ENCODE results near the gene EXOC6.
"Not testable (repeated sequence)": the region's sequence is repeated elsewhere in the genome, so short reads cannot be mapped to it uniquely, and the experiment has no call there.

The EXOC6 gene

DNA sequence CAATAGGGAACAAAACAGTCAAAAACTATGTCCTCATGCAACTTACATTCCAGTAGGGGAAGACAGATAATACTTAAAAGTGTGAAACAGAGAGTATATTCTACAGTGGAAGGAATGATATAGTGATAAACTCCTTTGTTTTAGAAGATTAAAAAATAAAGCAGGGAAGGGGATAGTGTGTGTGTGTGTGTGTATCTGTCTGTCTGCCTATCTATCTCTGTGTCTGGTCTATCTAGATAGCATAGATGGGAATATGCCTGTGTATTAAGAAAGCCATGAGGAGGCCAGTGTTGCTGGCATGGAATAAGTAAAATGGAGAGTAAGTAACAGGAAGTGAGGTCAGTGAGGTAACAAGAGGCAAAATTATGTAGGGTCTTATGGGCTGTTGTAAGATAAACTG is 42.2 kb downstream of the EXOC6 start:
- DNase-seq = no peak

DNA sequence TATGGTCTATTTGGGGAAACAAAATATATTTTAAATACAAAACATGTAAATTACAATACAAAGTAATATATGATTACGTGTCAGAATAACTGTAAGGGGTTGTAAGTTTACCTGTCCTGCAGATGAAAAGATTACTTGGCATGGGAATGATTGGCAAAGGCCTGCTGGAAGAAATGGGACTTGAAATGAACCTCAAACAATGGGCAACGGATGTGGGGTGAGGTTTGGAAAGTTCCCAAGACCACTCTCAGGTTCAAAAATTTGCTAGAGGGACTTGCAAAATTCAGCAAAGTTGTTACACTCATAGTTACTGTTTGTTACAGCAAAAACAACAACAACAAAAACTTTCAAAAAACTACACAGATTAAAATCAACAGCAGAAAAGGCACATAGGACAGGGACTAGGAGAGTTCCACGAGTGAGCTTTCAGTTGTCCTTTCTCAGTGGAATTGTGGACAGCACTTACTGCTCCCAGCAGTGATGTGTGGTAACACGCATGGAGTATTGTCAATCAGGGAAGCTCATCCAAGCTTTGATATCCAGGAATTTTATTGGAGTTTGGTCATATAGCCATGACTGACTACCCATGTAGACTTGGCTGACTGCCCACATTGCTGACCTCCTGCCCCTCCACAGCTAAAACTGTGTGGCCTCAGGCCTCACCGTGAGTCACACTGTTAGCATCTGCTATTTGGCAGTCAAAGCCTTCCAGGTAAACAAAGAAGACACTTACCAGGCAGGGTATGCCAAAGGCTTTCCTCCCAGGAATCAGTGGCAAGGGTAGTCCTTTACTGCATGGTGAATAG is 43.8 kb downstream of the EXOC6 start:
- DNase-seq = no peak

DNA sequence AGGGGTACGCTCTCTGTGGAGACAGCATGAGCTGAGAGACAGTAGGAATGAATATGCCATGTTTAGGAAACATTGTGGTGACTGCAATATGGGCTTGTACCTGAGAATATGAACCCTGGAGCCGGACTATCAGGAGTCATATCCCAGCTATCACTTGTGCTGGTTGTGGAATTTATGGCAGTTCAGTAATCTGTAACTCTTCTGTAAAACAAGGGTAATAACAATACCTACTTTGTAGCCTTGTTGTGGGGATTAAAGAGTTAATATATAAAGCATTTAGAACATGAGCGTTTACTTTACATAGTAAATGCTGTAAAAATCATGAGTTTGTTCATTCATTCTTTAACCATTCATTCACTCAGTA is 44.4 kb downstream of the EXOC6 start:
- DNase-seq = no peak

DNA sequence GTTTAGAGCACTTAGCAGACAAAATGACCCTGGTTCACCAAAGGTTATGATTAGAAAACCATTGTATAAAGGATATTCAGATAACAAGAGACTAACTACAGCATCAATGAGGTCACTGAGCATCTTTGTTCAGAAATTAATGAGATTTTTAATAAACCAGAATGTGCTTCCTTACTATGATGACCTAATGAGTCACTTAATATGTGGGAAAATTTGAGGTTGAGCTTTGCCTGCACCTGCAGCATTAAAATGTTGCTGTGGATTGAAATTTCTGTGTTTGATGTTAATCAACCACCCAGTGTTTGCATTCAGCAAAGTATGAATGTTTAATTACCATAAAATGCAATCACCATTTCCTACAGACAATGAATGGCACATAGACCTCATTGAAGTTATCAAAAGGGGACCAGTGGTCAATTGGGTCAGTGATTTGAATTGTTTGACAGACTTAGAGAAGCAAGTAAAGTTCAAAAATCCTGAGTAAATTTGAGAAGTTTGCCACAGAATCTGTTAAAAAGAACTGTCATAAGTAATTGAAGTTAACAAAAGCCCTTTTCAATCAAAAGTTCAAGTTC is 45.8 kb downstream of the EXOC6 start:
- DNase-seq = no peak

DNA sequence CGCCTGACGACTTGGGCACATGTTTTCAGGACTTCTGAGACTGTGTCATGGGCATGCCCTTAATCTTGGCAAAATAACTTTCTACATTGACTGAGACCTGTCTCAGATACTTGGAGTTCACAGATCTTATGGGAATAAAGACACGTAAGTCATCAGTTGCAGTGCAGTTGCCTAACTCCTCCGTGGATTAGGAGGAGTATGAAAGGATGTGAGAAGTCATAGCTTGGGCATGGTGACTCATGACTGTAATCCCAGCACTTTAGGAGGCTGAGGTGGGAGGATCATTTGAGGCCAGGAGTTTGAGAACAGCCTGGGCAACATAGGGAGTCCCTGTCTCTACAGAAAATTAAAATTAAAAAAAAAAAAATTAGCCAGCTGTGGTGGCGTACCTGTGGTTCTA is 49.6 kb downstream of the EXOC6 start:
- no peak for DNase-seq

DNA sequence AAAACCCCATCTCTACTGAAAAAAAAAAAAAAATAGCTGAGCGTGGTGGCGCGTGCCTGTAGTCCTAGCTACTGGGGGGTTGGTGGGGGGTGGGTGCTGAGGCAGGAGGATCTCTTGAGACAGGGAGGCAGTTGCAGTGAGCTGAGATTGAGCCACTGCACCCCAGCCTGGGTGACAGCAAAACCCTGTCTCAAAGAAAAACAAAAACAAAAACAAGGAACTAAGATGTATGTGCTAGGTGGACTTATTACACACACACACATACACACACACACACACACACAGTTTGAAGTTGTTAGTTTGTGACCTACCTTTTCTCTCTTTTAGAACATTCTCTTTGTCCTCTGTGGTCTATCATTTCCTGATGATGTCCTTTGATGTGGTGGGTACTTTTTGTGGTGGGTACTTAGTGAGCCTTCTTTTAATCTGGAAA is 53.5 kb downstream of the EXOC6 start:
- no peak for DNase-seq

DNA sequence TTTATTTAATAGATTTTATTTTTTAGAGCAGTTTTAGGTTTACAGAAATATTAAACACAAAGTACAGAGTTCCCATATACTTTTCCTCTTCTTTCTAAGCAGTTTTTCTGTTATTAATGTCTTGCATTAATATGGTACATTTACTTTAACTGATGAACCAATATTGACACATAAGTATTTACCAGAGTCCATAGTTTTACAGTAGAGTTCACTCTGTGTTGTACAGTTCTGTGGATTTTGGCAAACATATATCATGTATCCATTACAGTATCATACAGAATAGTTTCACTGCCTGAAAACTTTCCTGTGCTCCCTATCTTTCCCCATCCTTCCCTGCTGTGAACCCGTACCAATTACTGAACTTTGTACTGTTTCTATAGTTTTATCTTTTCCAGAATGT is 55.3 kb downstream of the EXOC6 start:
- no peak for DNase-seq

DNA sequence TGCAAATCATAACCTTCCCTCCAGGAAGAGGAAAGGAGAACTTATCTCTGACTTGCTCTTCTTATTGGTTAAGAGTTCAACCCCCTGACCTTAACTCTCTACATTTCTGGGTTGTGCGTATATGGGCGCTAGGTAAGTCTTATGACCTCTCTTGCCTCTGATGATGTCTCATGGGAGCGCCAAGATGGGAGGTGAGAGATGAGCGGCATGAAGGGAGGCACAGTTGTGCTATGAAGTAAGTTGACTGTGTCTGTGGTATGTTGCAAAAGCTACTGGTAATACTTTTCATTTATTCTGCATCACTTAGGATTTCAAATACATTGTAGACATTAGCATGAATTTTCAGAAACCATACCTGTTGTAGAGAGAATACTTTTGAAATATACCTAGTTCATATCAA is 59.0 kb downstream of the EXOC6 start:
- no peak for DNase-seq

DNA sequence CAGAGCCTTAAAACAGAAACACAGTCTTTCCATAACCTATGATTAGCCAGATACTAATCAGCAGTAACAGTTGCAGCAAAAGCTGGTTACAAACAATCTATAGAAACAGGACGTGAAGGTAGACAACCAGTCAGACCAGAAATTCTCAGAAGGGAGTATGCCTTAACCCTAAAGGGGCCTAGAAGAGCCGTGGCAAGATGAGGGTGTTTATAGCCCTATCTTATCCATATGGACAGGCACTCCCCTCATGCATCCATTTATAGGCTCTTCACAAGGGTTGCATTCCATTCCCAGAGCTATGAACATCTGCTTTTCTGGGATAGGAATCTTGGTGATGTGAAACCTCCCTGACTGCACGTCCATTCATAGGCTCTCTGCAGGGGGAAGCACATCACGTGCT is 64.3 kb downstream of the EXOC6 start:
- DNase-seq = not testable (repeated sequence)

DNA sequence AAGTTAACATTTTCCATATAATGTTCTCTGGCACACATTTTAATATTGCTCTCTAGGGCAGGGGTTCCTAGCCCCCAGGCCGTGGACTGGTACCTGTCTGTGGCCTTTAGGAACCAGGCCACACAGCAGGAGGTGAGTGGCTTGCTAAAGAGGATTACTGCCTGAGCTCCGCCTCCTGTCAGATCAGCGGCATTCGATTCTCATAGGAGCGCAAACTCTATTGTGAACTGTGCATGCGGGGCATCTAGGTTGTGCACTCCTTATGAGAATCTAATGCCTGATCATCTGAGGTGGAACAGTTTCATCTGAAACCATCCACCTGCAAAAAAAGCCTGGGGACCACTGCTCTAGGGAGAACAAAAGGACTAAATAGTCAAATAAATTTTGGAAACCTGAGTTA is 65.7 kb downstream of the EXOC6 start:
- DNase-seq = no peak

DNA sequence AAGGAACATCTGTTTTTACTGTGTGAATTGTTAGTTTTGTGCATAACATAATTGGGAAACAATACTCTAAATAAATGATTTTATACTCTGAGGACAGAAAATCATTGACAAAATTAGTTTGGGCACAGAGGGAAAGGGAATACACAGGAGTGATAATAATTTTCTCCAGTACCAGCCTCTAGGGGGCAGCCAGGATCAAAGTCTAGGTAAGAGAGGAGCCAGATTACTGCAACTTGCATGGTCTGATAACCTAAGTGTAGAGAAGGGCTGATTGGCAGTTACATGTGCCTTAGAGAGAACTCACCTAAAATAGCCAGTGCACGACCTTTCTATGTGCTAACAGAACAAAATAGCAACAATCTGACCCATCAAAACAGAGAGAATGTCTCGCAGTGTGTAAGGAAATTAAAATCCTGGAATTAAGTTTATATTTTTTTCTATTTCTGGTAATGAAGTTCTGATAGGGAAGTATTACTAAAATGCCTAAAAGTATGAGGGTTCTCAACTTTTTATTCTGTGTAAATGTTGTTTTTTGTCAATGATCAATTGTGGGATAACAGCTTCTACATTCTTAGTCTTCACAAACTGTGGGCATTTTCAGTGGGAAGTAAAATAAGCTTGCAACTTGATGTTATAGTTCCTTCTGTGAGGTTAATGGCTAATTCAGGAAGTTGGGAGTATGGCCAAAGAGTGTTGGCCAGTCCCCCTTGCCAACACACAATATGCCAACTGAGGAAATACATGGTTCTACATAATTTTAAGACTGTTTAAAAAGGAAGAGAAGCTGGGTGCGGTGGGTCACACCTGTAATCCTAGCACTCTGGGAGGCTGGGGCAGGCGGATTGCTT is 66.4 kb downstream of the EXOC6 start:
- DNase-seq = peak; percentile 40

DNA sequence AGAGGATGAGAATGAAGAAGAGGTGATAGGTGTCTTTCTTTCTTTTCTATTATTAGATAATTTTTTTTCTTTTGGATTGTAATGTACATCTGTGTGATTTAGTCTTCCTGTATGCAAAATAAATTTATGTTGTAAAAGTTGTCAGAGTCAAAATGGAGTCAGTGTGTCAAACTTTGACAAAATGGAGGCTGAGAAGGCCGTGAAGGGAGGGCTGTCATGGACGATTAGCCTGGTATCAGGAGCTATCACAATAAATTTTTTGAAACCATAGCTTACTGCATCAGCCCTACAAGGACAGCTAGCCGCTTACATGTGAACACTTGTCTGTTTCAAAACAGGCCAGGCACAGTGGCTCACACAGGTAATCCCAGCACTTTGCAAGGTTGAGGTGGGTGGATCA is 67.6 kb downstream of the EXOC6 start:
- DNase-seq = no peak

DNA sequence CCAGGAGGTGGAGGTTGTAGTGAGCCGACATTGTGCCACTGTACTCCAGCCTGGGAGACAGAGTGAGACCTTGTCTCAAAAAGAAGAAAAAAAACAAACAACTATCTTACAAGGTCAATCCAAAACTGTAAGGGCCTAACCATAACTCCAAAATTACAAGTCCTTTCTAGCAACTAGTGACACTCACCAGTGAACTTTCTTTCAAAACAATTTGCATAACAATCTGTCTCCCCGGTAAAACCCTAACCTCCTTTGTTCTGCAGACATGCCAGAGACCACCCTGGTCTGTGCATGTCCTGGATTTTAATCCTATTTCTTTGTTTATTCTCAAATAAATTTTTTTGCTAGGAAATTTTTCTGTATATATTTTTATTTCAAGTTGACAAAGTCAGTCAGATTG is 68.1 kb downstream of the EXOC6 start:
- no peak for DNase-seq

DNA sequence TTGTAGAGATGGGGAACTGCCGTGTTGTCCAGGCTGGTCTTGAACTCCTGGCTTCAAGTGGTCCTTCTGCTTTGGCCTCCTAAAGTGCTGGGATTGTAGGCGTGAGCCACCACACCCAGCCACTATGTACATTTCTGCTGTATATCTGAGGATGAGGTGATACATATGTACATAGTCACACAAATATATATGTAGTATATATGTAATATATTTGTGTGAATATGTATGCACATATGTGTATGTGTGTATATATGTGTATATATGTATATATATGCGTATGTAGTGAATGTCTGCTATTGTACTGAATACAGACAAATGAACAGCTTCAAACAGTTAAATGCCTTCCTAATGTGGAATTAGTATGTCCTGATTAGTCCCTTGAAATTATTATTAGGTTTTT is 70.3 kb downstream of the EXOC6 start:
- no peak for DNase-seq

DNA sequence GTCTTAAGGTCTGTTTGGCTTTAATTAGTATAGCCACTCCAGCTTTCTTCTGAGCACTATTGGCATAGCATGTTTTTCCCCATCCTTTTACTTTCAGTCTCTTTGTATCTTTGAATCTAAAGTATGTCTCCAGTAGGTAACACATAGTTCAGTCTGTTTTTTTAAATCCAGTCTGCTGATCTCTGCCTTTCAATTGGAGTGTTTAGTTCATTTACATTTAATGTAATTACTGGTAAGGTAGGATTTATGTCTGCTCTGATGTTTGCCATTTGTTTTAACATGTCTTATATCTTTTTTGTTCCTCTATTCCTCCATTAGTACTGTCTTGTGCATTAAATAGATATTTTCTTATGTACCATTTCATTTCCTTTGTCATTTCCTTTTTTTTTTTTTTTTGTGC is 72.5 kb downstream of the EXOC6 start:
- no peak for DNase-seq

DNA sequence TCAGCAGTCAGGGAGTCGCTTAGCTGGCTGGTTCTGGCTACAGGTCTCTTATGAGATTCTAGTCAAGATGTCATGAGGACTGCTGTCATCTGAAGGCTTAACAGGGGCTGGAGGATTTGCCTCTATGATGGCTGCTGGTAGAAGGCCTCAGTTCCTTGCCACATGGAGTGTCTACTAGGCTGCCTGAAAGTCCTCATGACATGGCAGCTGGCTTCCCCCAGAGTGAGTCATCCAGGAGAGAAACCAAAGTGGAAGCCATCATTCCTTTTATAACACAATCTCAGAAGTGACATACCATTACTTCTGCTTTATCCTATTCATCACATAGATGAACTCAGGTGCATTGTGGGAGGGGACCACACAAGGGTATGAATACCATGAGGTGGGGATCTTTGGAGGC is 75.1 kb downstream of the EXOC6 start:
- DNase-seq = no peak

DNA sequence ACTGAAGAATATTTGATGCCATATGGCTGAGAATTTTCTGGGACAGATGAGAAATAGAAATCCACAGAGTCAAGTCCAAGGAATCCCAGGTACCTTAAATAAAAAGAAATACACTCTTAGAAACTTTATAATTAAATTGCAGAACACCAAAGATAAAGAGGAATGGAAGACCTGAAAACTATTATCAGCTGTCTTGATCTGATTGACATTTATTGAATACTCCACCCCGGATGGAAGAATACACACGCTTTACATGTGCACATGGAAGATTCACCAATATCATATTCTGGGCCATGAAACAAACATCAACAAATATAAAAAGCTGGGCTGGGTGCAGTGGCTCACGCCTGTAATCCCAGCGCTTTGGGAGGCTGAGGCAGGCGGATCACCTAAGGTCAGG is 81.6 kb downstream of the EXOC6 start:
- no peak for DNase-seq

DNA sequence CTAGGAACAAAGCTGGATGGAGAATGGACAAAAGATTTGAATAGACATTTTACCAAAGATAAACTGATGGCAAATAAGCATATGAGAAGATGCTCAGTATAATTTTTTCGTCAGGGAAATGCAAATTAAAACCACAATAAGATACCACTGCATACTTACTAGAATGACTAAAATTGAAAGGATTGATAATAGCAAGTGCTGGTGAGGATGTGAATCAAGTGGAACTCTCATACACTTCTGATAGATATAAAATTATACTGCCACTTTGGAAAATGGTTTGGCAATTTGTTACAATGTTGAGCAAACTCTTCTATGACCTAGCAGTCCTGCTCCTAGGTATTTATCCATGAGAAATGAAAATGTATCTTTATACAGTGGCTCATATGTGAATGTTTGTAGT is 83.3 kb downstream of the EXOC6 start:
- no peak for DNase-seq

DNA sequence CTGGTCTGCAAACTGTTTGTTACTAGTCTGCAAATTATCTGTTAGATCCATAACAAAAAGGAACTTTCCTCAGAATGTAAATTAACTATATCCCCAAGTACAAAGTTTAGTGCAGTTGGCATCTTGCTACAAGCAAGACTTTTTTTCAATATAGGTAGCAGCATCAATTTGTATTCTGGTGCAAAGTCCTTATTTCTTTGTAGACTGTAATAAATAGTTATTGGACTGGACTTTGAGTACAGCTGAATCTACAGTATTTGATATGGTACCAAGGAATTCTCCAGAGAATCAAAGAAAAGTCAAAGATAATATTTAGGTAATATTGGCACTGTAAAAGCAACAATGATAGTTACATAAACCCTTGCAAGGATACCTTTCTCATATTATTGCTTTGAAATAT is 89.6 kb downstream of the EXOC6 start:
- DNase-seq = no peak

DNA sequence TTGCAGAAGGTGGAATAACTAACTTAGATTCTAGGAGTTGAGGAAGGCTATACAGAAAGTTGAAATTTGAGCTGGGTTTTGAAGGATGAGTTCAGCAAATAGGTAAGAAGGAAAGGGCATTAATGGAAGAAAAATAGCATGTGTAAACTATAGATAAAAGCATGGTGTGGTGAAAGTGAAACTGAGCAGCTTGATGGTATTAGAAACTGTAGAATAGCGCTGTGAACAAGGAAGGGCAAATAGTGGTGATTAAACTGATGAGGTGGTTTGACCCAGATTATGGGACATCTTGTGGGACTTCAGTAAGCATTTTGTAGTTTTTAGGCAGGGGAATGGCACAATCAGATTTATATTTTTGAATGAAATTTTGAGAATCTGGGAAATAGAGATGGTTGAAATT is 90.5 kb downstream of the EXOC6 start:
- DNase-seq = no peak

DNA sequence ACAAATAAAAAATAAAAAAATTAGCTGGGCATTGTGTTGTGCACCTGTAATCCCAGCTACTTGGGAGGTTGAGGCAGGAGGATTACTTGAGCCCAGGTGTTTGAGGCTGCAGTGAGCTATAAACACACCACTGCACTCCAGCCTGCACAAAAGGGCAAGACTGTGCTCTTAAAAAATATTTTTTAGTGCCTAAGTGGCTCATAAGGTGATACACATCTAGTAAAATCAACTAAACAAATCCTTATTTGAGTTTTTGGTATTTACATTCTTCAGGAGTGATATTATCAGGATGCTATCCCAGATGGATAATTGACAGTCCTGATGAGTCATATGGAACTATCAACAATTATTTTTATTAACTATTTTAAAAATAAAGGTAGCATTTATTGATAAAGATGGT is 93.9 kb downstream of the EXOC6 start:
- no peak for DNase-seq

DNA sequence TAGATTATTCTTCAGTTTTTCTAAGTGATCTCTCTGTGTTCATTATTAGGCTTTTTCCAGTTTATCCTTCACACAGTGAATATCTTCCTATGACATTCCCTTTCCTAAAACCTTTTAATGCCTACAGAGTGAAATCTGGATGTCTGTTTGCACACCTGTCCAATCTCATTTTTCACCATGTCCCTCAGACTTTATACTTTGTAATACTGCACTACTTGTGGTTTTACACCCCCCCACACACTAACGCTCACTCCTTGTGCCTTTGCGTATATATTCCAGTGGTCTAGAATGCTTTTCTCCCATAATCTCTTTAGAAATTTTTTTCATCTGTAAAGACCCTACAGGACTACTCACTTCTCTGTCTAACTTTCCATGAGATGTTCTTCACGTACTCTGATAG is 98.2 kb downstream of the EXOC6 start:
- DNase-seq = no peak

DNA sequence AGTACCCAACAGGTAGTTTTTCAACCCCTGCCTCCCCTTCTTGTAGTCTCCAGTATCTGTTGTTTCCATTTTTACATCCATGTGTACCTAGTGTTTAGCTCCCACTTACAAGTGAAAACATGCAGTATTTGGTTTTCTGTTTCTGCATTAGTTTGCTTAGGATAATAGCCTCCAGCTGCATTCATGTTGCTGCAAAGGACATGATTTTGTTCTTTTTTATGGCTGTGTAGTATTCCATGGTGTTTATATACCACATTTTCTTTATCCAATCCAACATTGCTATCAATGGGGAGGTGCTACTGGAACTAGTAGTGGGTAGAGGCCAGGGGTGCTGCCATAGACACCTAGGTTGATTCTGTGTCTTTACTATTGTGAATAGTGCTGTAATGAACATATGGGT is 104.3 kb downstream of the EXOC6 start:
- DNase-seq = not testable (repeated sequence)
